SK-N-SH (cell line): Measurements from ENCODE around the gene ZNF684. TPM values are rescaled to one million over a fixed set of nuclear protein-coding genes. Genes with fewer than 3 reads are reported as not detected.

Experiments
- CTCF ChIA-PET: fragments of 300-600, 350-600 bp; formaldehyde crosslinking; extraction: SDS; loops from one replicate; lab custom pipeline; 2021; lab: Yijun Ruan, JAX
- POLR2A ChIA-PET: fragments of 350-600 bp; sonication (Branson Sonifier 250); formaldehyde crosslinking; extraction: SDS; loops from one replicate; lab custom pipeline; 2020; ENCODE audit warnings: antibody characterized with exemption, inconsistent platforms; lab: Yijun Ruan, JAX
- DNase-seq: peaks from one replicate; pipeline ENCODE4 v3.0.0; 2012
- H2AFZ ChIP-seq: fragments of 200-600 bp; sonication (generic); 2 replicates; pipeline ENCODE4 v1.8.1; 2016; ENCODE audit warnings: antibody characterized with exemption, mild to moderate bottlenecking, low read depth
- H3F3A ChIP-seq: fragments of 200-600 bp; sonication (generic); replicated peaks from 2 replicates; pipeline ENCODE3; 2016; ENCODE audit warnings: antibody characterized with exemption, mild to moderate bottlenecking; ENCODE audit not compliant: insufficient read depth
- H3K27ac ChIP-seq, 2 experiments: fragments of 200-500 bp in 1 of 2; fragments of 200-600 bp in 1 of 2; sonication (Bioruptor generic) in 1 of 2; sonication (generic), shearing (Covaris generic) in 1 of 2; 2 replicates each; pipeline versions ENCODE4 v1.5.1 to v1.6.1; 2014 to 2016; ENCODE audit warnings: low read depth in 2 of 2, inconsistent platforms in 1 of 2, low read length in 1 of 2, mild to moderate bottlenecking in 1 of 2, mixed read lengths in 1 of 2
- H3K27me3 ChIP-seq: fragments of 200-600 bp; sonication (generic), shearing (Covaris generic); 2 replicates; pipeline ENCODE4 v1.6.1; 2016; ENCODE audit warnings: mixed run types; ENCODE audit not compliant: insufficient read depth
- H3K36me3 ChIP-seq, 2 experiments: fragments of 200-500 bp in 1 of 2; fragments of 200-600 bp in 1 of 2; sonication (Bioruptor generic) in 1 of 2; sonication (generic) in 1 of 2; replicated peaks in 1 of 2; 2 replicates each; pipeline versions ENCODE3 to v1.5.1; 2014 to 2016; ENCODE audit warnings: low read length in 1 of 2, mild to moderate bottlenecking in 1 of 2; ENCODE audit not compliant: insufficient read depth in 2 of 2, control insufficient read depth in 1 of 2
- H3K4me1 ChIP-seq, 2 experiments: fragments of 200-500 bp in 1 of 2; fragments of 200-600 bp in 1 of 2; sonication (Bioruptor generic) in 1 of 2; sonication (generic), shearing (Covaris generic) in 1 of 2; 2 replicates each; pipeline versions ENCODE4 v1.5.1 to v1.6.1; 2014 to 2016; ENCODE audit warnings: low read depth in 1 of 2, low read length in 1 of 2, mixed run types in 1 of 2; ENCODE audit not compliant: insufficient read depth in 2 of 2, control insufficient read depth in 1 of 2
- H3K4me2 ChIP-seq: fragments of 200-600 bp; sonication (generic), shearing (Covaris generic); 2 replicates; pipeline ENCODE4 v1.6.1; 2017; ENCODE audit warnings: mixed run types
- H3K4me3 ChIP-seq, 2 experiments: fragments of 200-500 bp in 1 of 2; fragments of 200-600 bp in 1 of 2; sonication (Bioruptor generic) in 1 of 2; sonication (generic), shearing (Covaris generic) in 1 of 2; 2 replicates each; pipeline versions ENCODE4 v1.5.1 to v1.8.1; 2014 to 2016; ENCODE audit warnings: low read depth in 2 of 2, inconsistent platforms in 1 of 2, low read length in 1 of 2, mild to moderate bottlenecking in 1 of 2, mixed read lengths in 1 of 2, moderate library complexity in 1 of 2
- H3K79me2 ChIP-seq: fragments of 200-600 bp; sonication (generic); 2 replicates; pipeline ENCODE4 v1.8.1; 2017; ENCODE audit warnings: mild to moderate bottlenecking; ENCODE audit not compliant: insufficient read depth
- H3K9ac ChIP-seq: fragments of 200-600 bp; sonication (generic); 2 replicates; pipeline ENCODE4 v1.6.1; 2017; ENCODE audit warnings: mixed run types
- H3K9me2 ChIP-seq: fragments of 200-600 bp; sonication (generic); 2 replicates; pipeline ENCODE4 v1.6.1; 2017; ENCODE audit warnings: mixed run types
- H3K9me3 ChIP-seq: fragments of 200-600 bp; sonication (generic); 2 replicates; pipeline ENCODE4 v1.6.1; 2017; ENCODE audit warnings: mixed run types, mild to moderate bottlenecking, moderate library complexity
- H4K20me1 ChIP-seq: fragments of 200-600 bp; sonication (generic); 2 replicates; pipeline ENCODE4 v1.6.1; 2017; ENCODE audit warnings: mild to moderate bottlenecking, mixed run types; ENCODE audit not compliant: insufficient read depth
- CHD2 ChIP-seq: fragments of 150-350 bp; IDR thresholded peaks from 2 replicates; pipeline ENCODE4 v1.6.1; 2018; ENCODE audit warnings: low read length; ENCODE audit not compliant: partially characterized antibody
- FOSL2 ChIP-seq: IDR thresholded peaks from 2 replicates; pipeline ENCODE4 v1.4.0; 2012; ENCODE audit warnings: low read depth, mild to moderate bottlenecking, moderate library complexity, borderline replicate concordance
- FOXJ3 ChIP-seq: sonication (generic); formaldehyde crosslinking; IDR thresholded peaks from 2 replicates; pipeline ENCODE4 v1.5.1; 2020; ENCODE audit warnings: mild to moderate bottlenecking, missing genetic modification reagents
- GATA2 ChIP-seq: sonication (generic); formaldehyde crosslinking; IDR thresholded peaks from 2 replicates; pipeline ENCODE4 v1.5.0; 2020; ENCODE audit warnings: mild to moderate bottlenecking, missing genetic modification reagents
- MEF2A ChIP-seq: IDR thresholded peaks from 2 replicates; pipeline ENCODE4 v1.4.0; 2012; ENCODE audit warnings: low read depth, borderline replicate concordance
- MXI1 ChIP-seq: IDR thresholded peaks from 2 replicates; pipeline ENCODE4 v1.6.1; 2012; ENCODE audit warnings: mild to moderate bottlenecking, low read depth, low read length, improper control_type of control experiment
- REST ChIP-seq: IDR thresholded peaks from 2 replicates; pipeline ENCODE4 v1.6.1; 2012; ENCODE audit warnings: mild to moderate bottlenecking, low read depth, low read length, moderate library complexity
- RFX5 ChIP-seq: IDR thresholded peaks from 2 replicates; pipeline ENCODE4 v1.6.1; 2012; ENCODE audit warnings: mild to moderate bottlenecking, improper control_type of control experiment, low read length
- TAF1 ChIP-seq: IDR thresholded peaks from 2 replicates; pipeline ENCODE4 v1.6.1; 2012; ENCODE audit warnings: low read depth, mild to moderate bottlenecking, low read length, moderate library complexity, borderline replicate concordance
- USF2 ChIP-seq: fragments of 150-350 bp; IDR thresholded peaks from 2 replicates; pipeline ENCODE4 v1.6.1; 2017; ENCODE audit warnings: antibody characterized with exemption, low read length, low read depth, borderline replicate concordance
- YY1 ChIP-seq: IDR thresholded peaks from 2 replicates; pipeline ENCODE4 v1.4.0; 2012; ENCODE audit warnings: low read depth, mild to moderate bottlenecking
- WGBS: methylation state at CpG from one replicate; pipeline ENCODE4 v1.1.6; 2017; ENCODE audit warnings: low lambda C conversion rate; 5-methylcytosine and 5-hydroxymethylcytosine counted together
- polyA plus RNA-seq, 3 experiments: library from polyadenylated mRNA; depleted of rRNA; stranded (reverse); fragments of >200 nt; gene quantifications; 2 replicates each; pipeline ENCODE4 v1.2.3, GENCODE V29; 2012
- TF ChIP-seq, protein P1 (sequence below): IDR thresholded peaks from 2 replicates; pipeline ENCODE4 v1.4.0; 2012; ENCODE audit warnings: low read depth, borderline replicate concordance
- TF ChIP-seq, protein P2 (sequence below): fragments of 200-600 bp; sonication (generic); IDR thresholded peaks from 2 replicates; pipeline ENCODE4 v1.6.1; 2017; ENCODE audit warnings: antibody characterized with exemption, mild to moderate bottlenecking, moderate library complexity
- TF ChIP-seq, protein P3 (sequence below): IDR thresholded peaks from 2 replicates; pipeline ENCODE4 v1.4.0; 2012; ENCODE audit warnings: low read depth, borderline replicate concordance
- TF ChIP-seq, protein P4 (sequence below): IDR thresholded peaks from 2 replicates; pipeline ENCODE4 v1.4.0; 2012; ENCODE audit warnings: low read depth

ZNF684 gene
- polyA plus RNA-seq, 1 of the 3 experiments (the other 2 are of a cell fraction), result 1.8 TPM

DNA sequence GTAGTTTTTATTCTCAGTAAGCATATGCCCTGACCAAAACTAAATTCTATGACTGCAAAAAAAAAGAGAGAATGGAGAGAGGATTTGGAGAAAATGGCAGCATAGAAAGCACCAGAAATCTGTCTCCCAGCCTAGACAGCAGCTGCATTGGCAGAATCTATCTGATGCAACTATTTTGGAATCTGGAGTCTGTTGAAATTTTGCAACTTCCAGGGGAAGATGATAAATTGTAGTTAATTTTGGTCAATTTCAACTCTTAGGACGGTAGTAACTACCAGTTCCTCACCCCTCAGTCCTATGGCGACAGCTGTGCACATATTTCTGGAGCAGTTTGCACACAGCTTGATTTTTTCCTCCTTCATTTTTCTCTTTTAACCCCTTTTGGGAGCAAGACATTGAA, 11.9 kb upstream of the ZNF684 start:
- no peaks in the 10 kb centered on the region for H3K9me2 ChIP-seq
- peaks cover 2 to 15% of the 10 kb centered on the region in 2 experiments for H3K36me3 ChIP-seq
- no peaks in the 10 kb centered on the region for H3K27me3 ChIP-seq
- CTCF ChIA-PET, result no interaction called here
- 61% methylated on average over 2 of the region's 2 CpGs for WGBS
- H3K4me2 ChIP-seq, result no peak overlapping the region
- H3K9me3 ChIP-seq, result peaks cover 9% of the 10 kb centered on the region; the same call in 1 of the 2 replicates
- no peak overlapping the region for H3K4me3 ChIP-seq
- POLR2A ChIA-PET, result no interaction called here
- no peaks in the 10 kb centered on the region for H3F3A ChIP-seq
- no peak overlapping the region for H3K9ac ChIP-seq
- no peaks in the 10 kb centered on the region for H3K4me1 ChIP-seq
- H3K27ac ChIP-seq, result no peak overlapping the region
- peaks cover 9% of the 10 kb centered on the region; the same call in 1 of the 2 replicates for H3K79me2 ChIP-seq
- DNase-seq, result no peak
- TF ChIP-seq, protein P1, sequence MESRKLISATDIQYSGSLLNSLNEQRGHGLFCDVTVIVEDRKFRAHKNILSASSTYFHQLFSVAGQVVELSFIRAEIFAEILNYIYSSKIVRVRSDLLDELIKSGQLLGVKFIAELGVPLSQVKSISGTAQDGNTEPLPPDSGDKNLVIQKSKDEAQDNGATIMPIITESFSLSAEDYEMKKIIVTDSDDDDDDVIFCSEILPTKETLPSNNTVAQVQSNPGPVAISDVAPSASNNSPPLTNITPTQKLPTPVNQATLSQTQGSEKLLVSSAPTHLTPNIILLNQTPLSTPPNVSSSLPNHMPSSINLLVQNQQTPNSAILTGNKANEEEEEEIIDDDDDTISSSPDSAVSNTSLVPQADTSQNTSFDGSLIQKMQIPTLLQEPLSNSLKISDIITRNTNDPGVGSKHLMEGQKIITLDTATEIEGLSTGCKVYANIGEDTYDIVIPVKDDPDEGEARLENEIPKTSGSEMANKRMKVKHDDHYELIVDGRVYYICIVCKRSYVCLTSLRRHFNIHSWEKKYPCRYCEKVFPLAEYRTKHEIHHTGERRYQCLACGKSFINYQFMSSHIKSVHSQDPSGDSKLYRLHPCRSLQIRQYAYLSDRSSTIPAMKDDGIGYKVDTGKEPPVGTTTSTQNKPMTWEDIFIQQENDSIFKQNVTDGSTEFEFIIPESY, result no peak
- no peak for TF ChIP-seq REST
- TF ChIP-seq TAF1, result no peak
- no peak for TF ChIP-seq FOSL2
- no peaks in the 10 kb centered on the region for H4K20me1 ChIP-seq
- H2AFZ ChIP-seq, result no peak overlapping the region

DNA sequence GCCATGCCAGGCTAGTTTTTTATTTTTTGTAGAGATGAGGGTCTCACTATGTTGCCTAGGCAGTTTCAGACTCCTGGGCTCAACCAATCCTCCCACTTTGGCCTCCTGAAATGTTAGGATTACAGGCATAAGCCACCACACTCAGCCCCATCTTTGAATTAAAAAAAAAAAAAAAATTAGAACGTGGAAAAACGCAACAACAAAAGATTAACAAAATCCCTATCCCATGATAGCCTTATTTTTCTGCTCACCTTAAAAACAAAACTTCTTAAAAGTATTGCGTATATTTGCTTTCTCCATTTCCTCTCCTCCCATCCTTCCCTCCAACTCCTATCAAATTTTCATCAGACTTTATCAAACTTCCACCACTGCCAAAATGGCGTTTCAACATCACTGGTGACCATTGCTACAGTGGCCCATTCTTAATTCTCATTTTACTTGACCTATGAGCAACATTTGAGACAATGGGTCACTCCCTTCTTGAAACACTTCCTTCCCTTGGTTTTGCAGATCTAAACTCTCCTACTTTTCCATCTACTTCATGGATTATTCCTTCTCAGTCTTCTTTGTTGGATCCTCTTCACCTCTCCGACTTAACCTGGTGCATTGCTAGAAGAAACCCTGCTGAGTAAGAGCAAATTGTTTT, 579 bp upstream of the ZNF684 start:
- Histone ChIP-seq H3K27ac (peak overlapping the region; percentile 85 to 95), H3K27me3 (no peaks in the 10 kb centered on the region), H3K4me3 (peak overlapping the region; percentile 71 to 76), H3K4me2 (peak overlapping the region; percentile 74), H2AFZ (peak overlapping the region; percentile 87), H3K79me2 (no peaks in the 10 kb centered on the region), H4K20me1 (no peaks in the 10 kb centered on the region), H3K9me3 (no peaks in the 10 kb centered on the region), H3K36me3 (peaks cover 0 to 5% of the 10 kb centered on the region in 2 experiments), H3K9ac (peak overlapping the region; percentile 67), H3K9me2 (no peaks in the 10 kb centered on the region), H3K4me1 (peaks cover 0 to 3% of the 10 kb centered on the region in 2 experiments; a peak in 2 of 4 replicates), H3F3A (peaks cover 4% of the 10 kb centered on the region)
- POLR2A ChIA-PET, result interaction anchor here (0.7 to 1.8 kb wide), 3 partner anchors 22 to 216 kb away, joined by 3 to 13 read pairs (median 7); partner anchors contain the start of genes EXO5 and ZFP69B
- CTCF ChIA-PET, result interaction anchor here (1.0 to 3.2 kb wide), 4 partner anchors 11 to 331 kb away, joined by 3 to 24 read pairs (median 12); partner anchors contain the start of gene CITED4
- 13% methylated on average over 5 of the region's 5 CpGs for WGBS
- DNase-seq, result peak; percentile 40
- peak; percentile 77; the same call in 1 of the 2 replicates for TF ChIP-seq YY1
- TF ChIP-seq USF2, result no peak
- TF ChIP-seq FOXJ3, result no peak
- TF ChIP-seq, protein P2, sequence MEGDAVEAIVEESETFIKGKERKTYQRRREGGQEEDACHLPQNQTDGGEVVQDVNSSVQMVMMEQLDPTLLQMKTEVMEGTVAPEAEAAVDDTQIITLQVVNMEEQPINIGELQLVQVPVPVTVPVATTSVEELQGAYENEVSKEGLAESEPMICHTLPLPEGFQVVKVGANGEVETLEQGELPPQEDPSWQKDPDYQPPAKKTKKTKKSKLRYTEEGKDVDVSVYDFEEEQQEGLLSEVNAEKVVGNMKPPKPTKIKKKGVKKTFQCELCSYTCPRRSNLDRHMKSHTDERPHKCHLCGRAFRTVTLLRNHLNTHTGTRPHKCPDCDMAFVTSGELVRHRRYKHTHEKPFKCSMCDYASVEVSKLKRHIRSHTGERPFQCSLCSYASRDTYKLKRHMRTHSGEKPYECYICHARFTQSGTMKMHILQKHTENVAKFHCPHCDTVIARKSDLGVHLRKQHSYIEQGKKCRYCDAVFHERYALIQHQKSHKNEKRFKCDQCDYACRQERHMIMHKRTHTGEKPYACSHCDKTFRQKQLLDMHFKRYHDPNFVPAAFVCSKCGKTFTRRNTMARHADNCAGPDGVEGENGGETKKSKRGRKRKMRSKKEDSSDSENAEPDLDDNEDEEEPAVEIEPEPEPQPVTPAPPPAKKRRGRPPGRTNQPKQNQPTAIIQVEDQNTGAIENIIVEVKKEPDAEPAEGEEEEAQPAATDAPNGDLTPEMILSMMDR, result no peak
- no peak for TF ChIP-seq RFX5
- TF ChIP-seq TAF1, result no peak
- TF ChIP-seq, protein P3, sequence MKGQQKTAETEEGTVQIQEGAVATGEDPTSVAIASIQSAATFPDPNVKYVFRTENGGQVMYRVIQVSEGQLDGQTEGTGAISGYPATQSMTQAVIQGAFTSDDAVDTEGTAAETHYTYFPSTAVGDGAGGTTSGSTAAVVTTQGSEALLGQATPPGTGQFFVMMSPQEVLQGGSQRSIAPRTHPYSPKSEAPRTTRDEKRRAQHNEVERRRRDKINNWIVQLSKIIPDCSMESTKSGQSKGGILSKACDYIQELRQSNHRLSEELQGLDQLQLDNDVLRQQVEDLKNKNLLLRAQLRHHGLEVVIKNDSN, result no peak
- no peak for TF ChIP-seq CHD2
- TF ChIP-seq, protein P4, sequence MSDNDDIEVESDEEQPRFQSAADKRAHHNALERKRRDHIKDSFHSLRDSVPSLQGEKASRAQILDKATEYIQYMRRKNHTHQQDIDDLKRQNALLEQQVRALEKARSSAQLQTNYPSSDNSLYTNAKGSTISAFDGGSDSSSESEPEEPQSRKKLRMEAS, result no peak
- peak; percentile 13; the same call in 1 of the 2 replicates for TF ChIP-seq GATA2 (CRISPR knock-in tag)
- TF ChIP-seq MXI1, result no peak
- no peak for TF ChIP-seq MEF2A
